ENCODE results near the gene STX17. TPM values are rescaled to one million over a fixed set of nuclear protein-coding genes. Genes with fewer than 3 reads are reported as not detected.

Gene STX17
- total and polyA plus RNA-seq, 2 of the 13 experiments (the other 11 are each of a cell fraction or from before 2014, with no cell fraction given), result 8.3 to 25.7 TPM

GRCh38 chr9:100011062-100011681 lies 104.7 kb downstream of the STX17 start:
- POLR2A ChIA-PET, result interaction anchor here (0.5 kb wide), 1 partner anchor 754 kb away, joined by 4 read pairs; no protein-coding TSS in a partner anchor
- no peak overlapping the region for H3K4me3 ChIP-seq (replicated peaks in 1 of 3; ENCODE audit: insufficient read depth in 1 of 3, low read depth in 2 of 3, low read length in 3 of 3)
- H3K27ac ChIP-seq (ENCODE audit: extremely low read length, insufficient read depth, low read length), result no peak overlapping the region
- H3K27me3 ChIP-seq (ENCODE audit: control insufficient read depth in 1 of 2, insufficient read depth in 2 of 2, low read length in 2 of 2), result no peaks in the 10 kb centered on the region
- ATAC-seq (peak; percentile 46; the same call in 1 of the 3 replicates), DNase-seq (ENCODE audit: low spot score) (peak; percentile 59), FAIRE-seq (peak; percentile 58)
- CTCF ChIA-PET (ENCODE audit: low intra/inter-chr PET ratio, low total read pairs), result interaction anchor here (0.8 to 3.1 kb wide), 4 partner anchors 203 to 848 kb away, joined by 3 to 18 read pairs (median 6); no protein-coding TSS in a partner anchor
- no peaks in the 10 kb centered on the region for H3K79me2 ChIP-seq (ENCODE audit: insufficient read depth, low read length)
- WGBS (ENCODE audit: low lambda C conversion rate), result 22% methylated on average over 1 of the region's 1 CpG
- no peaks in the 10 kb centered on the region for H3K4me1 ChIP-seq (ENCODE audit: insufficient read depth, low read length)
- no peaks in the 10 kb centered on the region for H3K9me3 ChIP-seq (ENCODE audit: low read length)
- H3K36me3 ChIP-seq (replicated peaks in 1 of 2; ENCODE audit: control insufficient read depth in 1 of 2, insufficient read depth in 2 of 2, low read length in 2 of 2), result peaks cover 0 to 7% of the 10 kb centered on the region in 2 experiments; a peak in 3 of 5 replicates
- no peak overlapping the region for H3K4me2 ChIP-seq (ENCODE audit: low read depth, low read length)
- H3K9ac ChIP-seq (ENCODE audit: insufficient read depth, low read depth, low read length), result no peak overlapping the region
- no TSS peak for BruUV-seq (replicated peaks)
- H2AFZ ChIP-seq (ENCODE audit: low read length), result no peak overlapping the region
- in situ Hi-C loops (cut with HindIII; ENCODE audit: extremely low pct_ligation_motif_present, low pct_unique_long_range_greater_than_20kb) (loop anchor here (10.0 to 25.0 kb wide), 3 partner anchors 206 to 824 kb away; no protein-coding TSS in a partner anchor), intact Hi-C loops (cut with micrococcal nuclease; ENCODE audit: unreplicated experiment) (loop anchor here (1.0 to 5.0 kb wide), 6 partner anchors 104 to 848 kb away; partner anchors contain the start of gene STX17)
- H4K20me1 ChIP-seq (ENCODE audit: insufficient read depth, low read length), result no peaks in the 10 kb centered on the region
- TF ChIP-seq RAD21 (CRISPR knock-in tag; IDR thresholded peaks at IDR 0.05), result peak; percentile 47; the same call in 1 of the 2 replicates
- TF ChIP-seq ZNF264 (CRISPR knock-in tag; IDR thresholded peaks at IDR 0.05), result no peak
- no peak for TF ChIP-seq ASH2L (IDR thresholded peaks at IDR 0.05; ENCODE audit: insufficient read length, low read depth, low read length)
- no peak for TF ChIP-seq ZNF281 (CRISPR knock-in tag; IDR thresholded peaks at IDR 0.05; ENCODE audit: borderline replicate concordance)
- TF ChIP-seq MED1 (CRISPR knock-in tag; IDR thresholded peaks at IDR 0.05), result no peak
- TF ChIP-seq FOXM1 (CRISPR knock-in tag; IDR thresholded peaks at IDR 0.05), result no peak
- TF ChIP-seq PCBP2 (optimal IDR thresholded peaks at IDR 0.05; ENCODE audit: low read depth, low read length, poor library complexity, severe bottlenecking), result no peak
- TF ChIP-seq SMC3 (IDR thresholded peaks at IDR 0.05; ENCODE audit: low read length), result peak; percentile 72
- no peak for TF ChIP-seq PAWR (CRISPR knock-in tag; IDR thresholded peaks at IDR 0.05; ENCODE audit: borderline replicate concordance)
- TF ChIP-seq STAG1 (CRISPR knock-in tag; IDR thresholded peaks at IDR 0.05), result peak; percentile 77
- TF ChIP-seq KLF16 (CRISPR knock-in tag; IDR thresholded peaks at IDR 0.05), result no peak
- no peak for TF ChIP-seq ZNF549 (CRISPR knock-in tag; IDR thresholded peaks at IDR 0.05)
- no peak for TF ChIP-seq ZBTB7A (CRISPR knock-in tag; IDR thresholded peaks at IDR 0.05)
- TF ChIP-seq ZNF136 (CRISPR knock-in tag; IDR thresholded peaks at IDR 0.05; ENCODE audit: low read depth), result no peak
- no peak for TF ChIP-seq ZBTB38 (CRISPR knock-in tag; IDR thresholded peaks at IDR 0.05)
- no peak for TF ChIP-seq ZNF883 (CRISPR knock-in tag; IDR thresholded peaks at IDR 0.05; ENCODE audit: not compliant biosample characterization)
- no peak for TF ChIP-seq ZNF557 (CRISPR knock-in tag; IDR thresholded peaks at IDR 0.05)
- no peak for TF ChIP-seq GTF3A (CRISPR knock-in tag; conservative IDR thresholded peaks at IDR 0.05)
- no peak for TF ChIP-seq ZSCAN30 (CRISPR knock-in tag; IDR thresholded peaks at IDR 0.05)
- no peak for TF ChIP-seq ELF1 (CRISPR knock-in tag; IDR thresholded peaks at IDR 0.05)

Measured in HepG2 (cell line).